Measurements from ENCODE around the gene LDB2.

The LDB2 gene

GRCh38 chr4:16733509-16733908, 164.9 kb downstream of the LDB2 start:
- no peak overlapping the region for H3K27ac ChIP-seq (ENCODE audit: low read depth, low read length, poor library complexity, severe bottlenecking)
- no peaks in the 10 kb centered on the region for H3F3A ChIP-seq (ENCODE audit: insufficient read depth, low read length)
- no peak overlapping the region for H3K4me3 ChIP-seq (ENCODE audit: low read depth, low read length, poor library complexity, severe bottlenecking)
- no peaks in the 10 kb centered on the region for H3K9me3 ChIP-seq (ENCODE audit: low read length)
- no peaks in the 10 kb centered on the region for H4K20me1 ChIP-seq (ENCODE audit: insufficient read depth, low read length)
- no peaks in the 10 kb centered on the region for H3K4me1 ChIP-seq (ENCODE audit: insufficient read depth, low read length, severe bottlenecking)
- no peaks in the 10 kb centered on the region for H3K9me2 ChIP-seq (ENCODE audit: low read depth, low read length)
- no peaks in the 10 kb centered on the region for H3K79me2 ChIP-seq (ENCODE audit: insufficient read depth, low read length)
- no peak for TF ChIP-seq CTCF (IDR thresholded peaks at IDR 0.05; ENCODE audit: low read length)
- no peak for TF ChIP-seq EZH2 (IDR thresholded peaks at IDR 0.05; ENCODE audit: borderline replicate concordance, low read length)
- H3K9ac ChIP-seq (ENCODE audit: low read length), result no peak overlapping the region
- no peak overlapping the region for H2AFZ ChIP-seq (ENCODE audit: low read length)
- H3K4me2 ChIP-seq (ENCODE audit: low read length), result no peak overlapping the region
- H3K27me3 ChIP-seq (ENCODE audit: insufficient read depth, low read length), result no peaks in the 10 kb centered on the region
- no peaks in the 10 kb centered on the region for H3K36me3 ChIP-seq (ENCODE audit: insufficient read depth, low read length)

GRCh38 chr4:16732741-16733140, 165.7 kb downstream of the LDB2 start:
- H3K4me2 ChIP-seq (ENCODE audit: low read length), result no peak overlapping the region
- no peaks in the 10 kb centered on the region for H3K4me1 ChIP-seq (ENCODE audit: insufficient read depth, low read length, severe bottlenecking)
- TF ChIP-seq EZH2 (IDR thresholded peaks at IDR 0.05; ENCODE audit: borderline replicate concordance, low read length), result no peak
- TF ChIP-seq CTCF (IDR thresholded peaks at IDR 0.05; ENCODE audit: low read length), result no peak

GRCh38 chr4:16731776-16732380, 166.6 kb downstream of the LDB2 start:
- Histone ChIP-seq H3K4me2 (ENCODE audit: low read length) (no peak overlapping the region), H3K9me3 (ENCODE audit: low read length) (no peaks in the 10 kb centered on the region), H4K20me1 (ENCODE audit: insufficient read depth, low read length) (no peaks in the 10 kb centered on the region), H3K9me2 (ENCODE audit: low read depth, low read length) (no peaks in the 10 kb centered on the region), H3K4me1 (ENCODE audit: insufficient read depth, low read length, severe bottlenecking) (no peaks in the 10 kb centered on the region), H3K4me3 (ENCODE audit: low read depth, low read length, poor library complexity, severe bottlenecking) (no peak overlapping the region), H3K9ac (ENCODE audit: low read length) (no peak overlapping the region), H3K79me2 (ENCODE audit: insufficient read depth, low read length) (no peaks in the 10 kb centered on the region), H3K36me3 (ENCODE audit: insufficient read depth, low read length) (no peaks in the 10 kb centered on the region), H3K27ac (ENCODE audit: low read depth, low read length, poor library complexity, severe bottlenecking) (no peak overlapping the region), H3F3A (ENCODE audit: insufficient read depth, low read length) (no peaks in the 10 kb centered on the region), H2AFZ (ENCODE audit: low read length) (no peak overlapping the region), H3K27me3 (ENCODE audit: insufficient read depth, low read length) (no peaks in the 10 kb centered on the region)
- TF ChIP-seq CTCF (IDR thresholded peaks at IDR 0.05; ENCODE audit: low read length), result no peak
- TF ChIP-seq EZH2 (IDR thresholded peaks at IDR 0.05; ENCODE audit: borderline replicate concordance, low read length), result no peak

More at GRCh38 chr4:16732741-16733140, 165.7 kb downstream of the LDB2 start:
- H3K27ac ChIP-seq (ENCODE audit: low read depth, low read length, poor library complexity, severe bottlenecking), result no peak overlapping the region
- no peaks in the 10 kb centered on the region for H3F3A ChIP-seq (ENCODE audit: insufficient read depth, low read length)
- no peak overlapping the region for H2AFZ ChIP-seq (ENCODE audit: low read length)
- H4K20me1 ChIP-seq (ENCODE audit: insufficient read depth, low read length), result no peaks in the 10 kb centered on the region
- no peaks in the 10 kb centered on the region for H3K27me3 ChIP-seq (ENCODE audit: insufficient read depth, low read length)
- no peak overlapping the region for H3K4me3 ChIP-seq (ENCODE audit: low read depth, low read length, poor library complexity, severe bottlenecking)
- H3K9ac ChIP-seq (ENCODE audit: low read length), result no peak overlapping the region
- no peaks in the 10 kb centered on the region for H3K79me2 ChIP-seq (ENCODE audit: insufficient read depth, low read length)
- H3K36me3 ChIP-seq (ENCODE audit: insufficient read depth, low read length), result no peaks in the 10 kb centered on the region
- no peaks in the 10 kb centered on the region for H3K9me3 ChIP-seq (ENCODE audit: low read length)
- no peaks in the 10 kb centered on the region for H3K9me2 ChIP-seq (ENCODE audit: low read depth, low read length)

Measured in OCI-LY1 (cell line).